Lower leg skin (tissue), 3 donors: ENCODE measurements around the gene NPTX2.

ENCODE experiments used
- CTCF ChIP-seq, 3 donors: fragments of 450-650 bp; IDR thresholded peaks; one replicate each; pipeline ENCODE4 v1.5.1; 2016; ENCODE audit warnings: antibody characterized with exemption in 3 of 3, mild to moderate bottlenecking in 3 of 3, moderate library complexity in 2 of 3
- POLR2A ChIP-seq, 2 donors: fragments of 450-650 bp; IDR thresholded peaks; one replicate each; pipeline ENCODE4 v1.6.1; 2016 to 2017; ENCODE audit warnings: antibody characterized with exemption in 2 of 2, mild to moderate bottlenecking in 1 of 2, moderate library complexity in 1 of 2

GRCh38 chr7:98617051-98617959, at the start of gene NPTX2:
- TF ChIP-seq CTCF (IDR thresholded peaks at IDR 0.05): no peak
- TF ChIP-seq POLR2A (IDR thresholded peaks at IDR 0.05): no peak
